Skin of body (tissue), 2 donors: Measurements from ENCODE around the gene SFMBT1. TPM values are rescaled to one million over a fixed set of nuclear protein-coding genes. Genes with fewer than 3 reads are reported as not detected.

ENCODE experiments used
- DNase-seq: peaks from one replicate; lab custom pipeline; 2025; lab: John Stamatoyannopoulos, UW
- total RNA-seq: library from RNA; depleted of rRNA; stranded (reverse); fragments of >200 nt; gene quantifications from one replicate; pipeline ENCODE4 v1.2.3, GENCODE V29; 2014

The SFMBT1 gene
- total RNA-seq, 1 donor from 2014 or later: 13.2 TPM

- DNase-seq: no peak
Observed at GRCh38 chr3:52998771-52999513, 46.9 kb downstream of the SFMBT1 start.

- DNase-seq: no peak
Observed at GRCh38 chr3:52990637-52991036, 55.2 kb downstream of the SFMBT1 start.

DNA sequence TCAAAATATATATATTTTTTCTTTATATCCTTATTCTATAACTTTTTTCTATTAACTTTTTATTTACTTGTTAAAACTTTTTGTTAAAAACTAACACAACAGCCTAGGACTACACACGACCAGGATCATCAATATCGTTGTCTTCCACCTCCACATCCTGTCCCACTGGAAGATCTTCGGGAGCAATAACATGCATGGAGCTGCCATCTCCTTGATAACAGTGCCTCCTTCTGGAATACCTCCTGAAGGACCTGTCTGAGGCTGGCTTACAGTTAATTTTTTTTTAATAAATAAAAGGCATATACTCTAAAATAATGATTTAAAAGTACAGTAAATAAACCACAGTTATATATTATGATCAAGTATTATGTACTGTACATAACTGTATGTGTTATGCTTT, 58.9 kb downstream of the SFMBT1 start:
- DNase-seq: no peak

GRCh38 chr3:52986049-52986448, 59.8 kb downstream of the SFMBT1 start:
- DNase-seq: no peak

DNA sequence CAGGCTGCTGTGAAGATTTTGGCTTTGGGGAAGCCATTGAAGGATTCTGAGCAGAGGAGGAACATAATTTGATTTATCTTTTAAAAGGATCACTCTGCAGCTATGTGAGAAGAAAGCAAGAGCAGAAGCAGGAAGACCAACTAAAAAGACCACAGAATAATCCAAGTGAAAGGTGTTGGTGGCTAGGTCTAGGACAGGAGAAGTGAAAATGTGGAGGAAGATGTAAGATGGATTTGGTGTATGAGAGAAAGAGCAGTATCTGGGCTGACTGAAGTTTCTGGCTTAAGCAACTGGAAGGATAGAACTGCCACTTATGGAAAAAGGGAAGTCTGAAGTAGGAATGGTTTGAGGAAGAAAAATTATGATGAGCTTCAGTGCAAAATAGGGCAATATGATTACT, 62.0 kb downstream of the SFMBT1 start:
- DNase-seq: no peak

- no peak for DNase-seq
Observed at GRCh38 chr3:52983336-52983807, 62.5 kb downstream of the SFMBT1 start.

GRCh38 chr3:52982839-52983238, 63.0 kb downstream of the SFMBT1 start:
- peak; percentile 1 for DNase-seq

DNA sequence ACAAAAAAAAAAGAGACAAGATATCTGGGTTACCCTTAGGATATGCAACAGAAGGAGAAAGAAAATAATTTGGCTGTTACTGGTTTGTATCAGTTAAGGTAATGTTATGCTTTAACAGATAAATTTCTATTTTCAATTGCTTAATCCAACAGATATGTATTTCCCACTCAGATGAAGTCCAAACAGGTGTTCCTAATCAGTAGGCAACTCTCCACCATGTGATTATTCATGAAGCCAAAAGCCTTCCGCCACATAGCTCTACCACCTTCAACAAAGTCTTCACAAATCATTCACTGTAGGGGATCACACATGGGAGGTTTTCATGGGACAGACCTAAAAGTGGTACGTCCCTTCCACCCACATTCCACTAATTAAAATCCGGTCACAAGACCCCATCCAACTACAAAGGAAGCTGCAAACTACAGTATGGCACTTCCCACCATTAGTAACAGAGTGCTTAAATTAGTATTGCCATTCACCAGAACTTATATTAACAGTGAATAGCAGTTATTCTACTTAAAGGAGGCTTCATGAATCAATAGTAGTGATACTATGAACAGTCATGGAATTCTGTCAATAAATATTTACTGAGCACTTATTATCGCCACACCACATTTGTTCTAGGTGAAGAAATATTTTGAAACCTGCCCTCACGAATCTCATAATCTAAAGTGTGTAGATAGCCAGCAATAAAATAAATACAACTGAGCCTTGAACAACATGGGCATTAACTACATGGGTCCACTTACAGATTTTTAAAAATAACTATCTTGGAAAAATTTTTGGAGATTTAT, 66.5 kb downstream of the SFMBT1 start:
- DNase-seq: no peak

- no peak for DNase-seq
Observed at GRCh38 chr3:52978109-52978754, 67.6 kb downstream of the SFMBT1 start.

- DNase-seq: no peak
Observed at GRCh38 chr3:52973806-52974205, 72.1 kb downstream of the SFMBT1 start.

- no peak for DNase-seq
Observed at GRCh38 chr3:52971895-52972294, 74.0 kb downstream of the SFMBT1 start.

- no peak for DNase-seq
Observed at GRCh38 chr3:52967398-52967797, 78.5 kb downstream of the SFMBT1 start.

GRCh38 chr3:52962160-52962559, 83.7 kb downstream of the SFMBT1 start:
- no peak for DNase-seq

- DNase-seq: no peak
Observed at GRCh38 chr3:52959773-52960172, 86.1 kb downstream of the SFMBT1 start.

DNA sequence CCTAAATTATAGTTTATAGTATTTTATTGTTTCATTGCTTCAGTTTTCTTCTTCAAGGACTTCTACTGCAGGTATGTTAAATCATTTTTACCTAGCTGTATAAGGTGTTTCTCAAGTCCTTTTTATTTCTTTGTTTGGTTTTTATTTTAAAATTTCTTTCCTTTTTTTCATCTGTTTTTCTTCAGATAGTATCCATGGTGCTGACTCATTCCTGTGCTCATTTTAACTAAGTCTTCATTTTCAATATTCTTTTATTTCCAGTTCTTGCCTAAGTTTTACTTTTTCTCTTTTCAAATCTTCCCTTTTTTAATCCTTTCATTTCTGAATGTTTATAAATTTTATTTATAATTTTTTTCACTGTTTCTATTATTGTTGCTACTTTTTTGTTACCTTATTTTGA, 106.3 kb downstream of the SFMBT1 start:
- DNase-seq: no peak

- peak; percentile 46 for DNase-seq
Observed at GRCh38 chr3:52934630-52935530, 111.0 kb downstream of the SFMBT1 start.

DNA sequence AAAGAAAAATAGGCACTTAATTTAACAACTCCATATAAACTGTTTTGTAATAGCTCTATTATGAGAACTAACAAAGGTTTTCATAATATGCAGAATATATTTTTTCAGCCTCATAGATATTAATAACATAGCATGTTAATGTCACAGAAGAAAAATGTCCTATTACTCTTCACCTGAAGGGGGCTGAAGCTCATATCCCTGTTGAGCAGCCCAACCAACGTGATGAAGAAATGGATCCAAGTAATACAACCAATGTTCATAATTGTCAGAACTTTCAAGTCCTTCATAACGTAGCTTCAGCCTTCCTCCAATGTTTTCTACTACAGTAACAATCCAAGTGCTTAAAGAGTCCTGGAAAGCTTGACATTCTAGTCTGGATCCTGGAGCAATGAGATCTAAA, 114.0 kb downstream of the SFMBT1 start:
- DNase-seq: no peak

DNA sequence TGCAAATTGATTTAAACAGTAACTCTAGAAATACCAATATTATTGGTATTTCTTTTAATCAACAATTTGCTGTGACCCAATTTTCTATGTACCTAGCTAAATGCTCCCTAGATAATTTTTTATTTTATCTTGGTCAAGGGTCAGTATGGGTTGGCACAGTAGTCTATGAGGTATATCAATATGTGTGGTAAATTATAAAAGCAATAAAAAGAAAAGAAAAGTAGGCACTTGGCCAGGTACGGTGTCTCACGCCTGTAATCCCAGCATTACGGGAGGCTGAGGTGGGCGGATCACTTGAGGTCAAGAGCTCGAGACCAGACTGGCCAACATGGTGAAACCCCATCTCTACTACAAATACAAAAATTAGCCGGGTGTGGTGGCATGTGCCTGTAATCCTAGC, 114.5 kb downstream of the SFMBT1 start:
- DNase-seq: no peak

DNA sequence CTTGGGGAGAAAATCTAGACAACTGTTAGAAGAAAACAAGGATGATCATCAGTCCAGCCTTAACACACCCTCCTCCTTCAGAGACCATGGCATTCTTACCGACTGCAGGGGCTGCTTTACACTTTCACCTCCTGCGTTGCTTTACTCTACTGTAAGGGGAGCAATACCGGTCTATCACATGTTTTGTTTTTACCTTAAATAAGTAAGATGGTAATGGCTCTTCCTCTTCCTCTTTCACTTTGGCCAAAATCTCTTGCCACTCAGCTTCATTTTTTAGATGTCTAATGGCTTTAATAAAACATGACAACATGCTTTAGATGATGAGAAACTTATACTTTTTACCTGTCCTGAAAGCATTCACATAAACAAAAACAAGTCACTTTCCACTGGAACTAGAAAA, 115.1 kb downstream of the SFMBT1 start:
- no peak for DNase-seq

DNA sequence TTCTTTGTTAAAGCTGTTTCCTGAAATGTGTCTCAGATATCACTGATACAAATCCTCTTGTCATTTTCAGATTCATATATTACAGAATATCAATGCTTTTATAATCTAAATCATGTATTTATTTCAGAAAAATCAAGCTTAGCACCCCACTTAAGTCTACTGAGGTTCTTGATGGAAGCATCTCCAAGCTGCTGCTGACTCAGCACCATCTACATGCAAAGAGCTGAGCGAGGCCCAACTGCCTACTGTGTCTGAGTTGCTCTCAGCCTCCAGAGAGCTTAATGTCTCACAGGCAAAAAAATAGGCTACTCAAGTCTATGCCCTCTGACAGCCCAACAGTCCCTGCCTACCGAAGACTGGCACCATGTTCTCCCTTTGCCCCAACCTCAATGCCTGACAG, 119.3 kb downstream of the SFMBT1 start:
- no peak for DNase-seq
